Spleen (tissue), 3 donors: ENCODE data around the gene OR4C3.
"Not testable (repeated sequence)": the region's sequence is repeated elsewhere in the genome, so short reads cannot be mapped to it uniquely, and the experiment has no call there.

Experiments used
- POLR2A ChIP-seq, 3 donors: fragments of 450-650 bp; IDR thresholded peaks; one replicate each; pipeline ENCODE4 v1.5.1; 2017; ENCODE audit warnings: antibody characterized with exemption in 3 of 3, mild to moderate bottlenecking in 1 of 3
- POLR2AphosphoS5 ChIP-seq, 3 donors: sonication (generic); formaldehyde crosslinking; IDR thresholded peaks; one replicate each; pipeline ENCODE4 v1.5.1; 2017; ENCODE audit warnings: antibody characterized with exemption in 3 of 3

DNA sequence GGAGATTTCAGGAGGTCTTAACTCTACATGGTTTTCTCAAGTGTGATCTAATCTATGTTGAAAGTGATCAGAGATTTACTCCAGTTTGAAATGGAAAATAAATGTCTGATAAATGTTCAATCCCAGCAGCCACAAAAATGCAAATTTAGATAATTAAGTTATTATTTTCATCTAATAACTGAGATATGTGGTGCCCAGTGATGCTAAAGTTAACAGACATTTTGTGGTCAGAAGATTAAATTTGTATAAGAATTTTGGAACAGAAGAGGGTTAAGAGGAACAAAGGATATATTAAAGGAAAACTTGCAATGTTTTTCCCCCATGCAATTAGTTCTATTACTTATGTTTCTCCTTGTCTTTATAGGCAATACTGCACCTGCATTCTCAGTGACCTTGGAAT is at the start of gene OR4C3:
- not testable (repeated sequence) for TF ChIP-seq POLR2AphosphoS5, POLR2A (IDR thresholded peaks at IDR 0.05)
